HEK293 (cell line): Measurements from ENCODE around the gene ETV4.
A peak's percentile ranks its signal among the peaks of the same experiment; 100 is the strongest.

Source experiments
- ATF2 ChIP-seq: fragments of 450-650 bp; formaldehyde crosslinking; IDR thresholded peaks from 2 replicates; pipeline ENCODE4 v1.5.1; 2016; ENCODE audit warnings: missing biosample characterization, missing genetic modification characterization, low read depth
- INSM2 ChIP-seq: fragments of 450-650 bp; formaldehyde crosslinking; IDR thresholded peaks from 2 replicates; pipeline ENCODE4 v1.5.1; 2016; ENCODE audit warnings: missing biosample characterization, missing genetic modification characterization
- KLF10 ChIP-seq: fragments of 450-650 bp; IDR thresholded peaks from 2 replicates; pipeline ENCODE4 v1.5.1; 2018; ENCODE audit warnings: missing biosample characterization, mild to moderate bottlenecking, missing genetic modification characterization
- KLF17 ChIP-seq: fragments of 450-650 bp; formaldehyde crosslinking; IDR thresholded peaks from 2 replicates; pipeline ENCODE4 v1.5.1; 2016; ENCODE audit warnings: missing biosample characterization, missing genetic modification characterization
- KLF7 ChIP-seq: fragments of 450-650 bp; formaldehyde crosslinking; IDR thresholded peaks from 2 replicates; pipeline ENCODE4 v1.5.1; 2016; ENCODE audit warnings: missing biosample characterization, missing genetic modification characterization, borderline replicate concordance
- OSR2 ChIP-seq: fragments of 450-650 bp; formaldehyde crosslinking; IDR thresholded peaks from 2 replicates; pipeline ENCODE4 v1.5.1; 2016; ENCODE audit warnings: missing biosample characterization, missing genetic modification characterization
- OVOL3 ChIP-seq: fragments of 450-650 bp; formaldehyde crosslinking; IDR thresholded peaks from 2 replicates; pipeline ENCODE4 v1.5.1; 2016; ENCODE audit warnings: missing biosample characterization, missing genetic modification characterization
- SCRT1 ChIP-seq: fragments of 450-650 bp; formaldehyde crosslinking; IDR thresholded peaks from 2 replicates; pipeline ENCODE4 v1.5.1; 2016; ENCODE audit warnings: missing biosample characterization, missing genetic modification characterization, borderline replicate concordance
- TCF7L2 ChIP-seq: IDR thresholded peaks from 2 replicates; pipeline ENCODE4 v1.6.1; 2011; ENCODE audit warnings: low read depth, mild to moderate bottlenecking, inconsistent platforms, low read length, moderate library complexity, borderline replicate concordance
- TSHZ1 ChIP-seq: fragments of 450-650 bp; formaldehyde crosslinking; IDR thresholded peaks from 2 replicates; pipeline ENCODE4 v1.5.1; 2016; ENCODE audit warnings: missing biosample characterization, missing genetic modification characterization, borderline replicate concordance
- ZEB2 ChIP-seq: fragments of 450-650 bp; formaldehyde crosslinking; IDR thresholded peaks from 2 replicates; pipeline ENCODE4 v1.5.1; 2016; ENCODE audit warnings: missing biosample characterization, missing genetic modification characterization
- ZFHX2 ChIP-seq: fragments of 450-650 bp; formaldehyde crosslinking; conservative IDR thresholded peaks from 2 replicates; pipeline ENCODE4 v1.5.1; 2016; ENCODE audit warnings: missing biosample characterization, missing genetic modification characterization
- ZNF112 ChIP-seq: fragments of 450-650 bp; formaldehyde crosslinking; IDR thresholded peaks from 2 replicates; pipeline ENCODE4 v1.5.0; 2017; ENCODE audit warnings: missing biosample characterization, missing genetic modification characterization
- ZNF133 ChIP-seq: fragments of 450-650 bp; formaldehyde crosslinking; IDR thresholded peaks from 2 replicates; pipeline ENCODE4 v1.5.1; 2016; ENCODE audit warnings: missing biosample characterization, missing genetic modification characterization
- ZNF140 ChIP-seq: fragments of 450-650 bp; formaldehyde crosslinking; IDR thresholded peaks from 2 replicates; pipeline ENCODE4 v1.5.1; 2016; ENCODE audit warnings: missing biosample characterization, missing genetic modification characterization
- ZNF146 ChIP-seq: fragments of 450-650 bp; formaldehyde crosslinking; IDR thresholded peaks from 2 replicates; pipeline ENCODE4 v1.5.1; 2016; ENCODE audit warnings: missing biosample characterization, missing genetic modification characterization
- ZNF202 ChIP-seq: fragments of 450-650 bp; formaldehyde crosslinking; IDR thresholded peaks from 2 replicates; pipeline ENCODE4 v1.5.1; 2016; ENCODE audit warnings: missing biosample characterization, missing genetic modification characterization, borderline replicate concordance
- ZNF292 ChIP-seq: fragments of 450-650 bp; formaldehyde crosslinking; IDR thresholded peaks from 2 replicates; pipeline ENCODE4 v1.5.1; 2016; ENCODE audit warnings: low read depth, missing biosample characterization, missing genetic modification characterization, borderline replicate concordance
- ZNF302 ChIP-seq: fragments of 450-650 bp; formaldehyde crosslinking; IDR thresholded peaks from 2 replicates; pipeline ENCODE4 v1.5.1; 2016; ENCODE audit warnings: missing biosample characterization, missing genetic modification characterization, low read depth
- ZNF510 ChIP-seq: fragments of 450-650 bp; formaldehyde crosslinking; IDR thresholded peaks from 2 replicates; pipeline ENCODE4 v1.5.1; 2018; ENCODE audit warnings: mild to moderate bottlenecking, missing genetic modification characterization, missing biosample characterization; ENCODE audit not compliant: insufficient replicate concordance
- ZNF518A ChIP-seq: fragments of 450-650 bp; formaldehyde crosslinking; conservative IDR thresholded peaks from 2 replicates; pipeline ENCODE4 v1.5.1; 2016; ENCODE audit warnings: low read depth, missing biosample characterization, missing genetic modification characterization
- ZNF596 ChIP-seq: fragments of 450-650 bp; IDR thresholded peaks from 2 replicates; pipeline ENCODE4 v1.5.0; 2018; ENCODE audit warnings: missing biosample characterization, mild to moderate bottlenecking, missing genetic modification characterization, moderate library complexity
- ZNF623 ChIP-seq: fragments of 450-650 bp; formaldehyde crosslinking; IDR thresholded peaks from 2 replicates; pipeline ENCODE4 v1.5.1; 2016; ENCODE audit warnings: missing biosample characterization, missing genetic modification characterization
- ZNF626 ChIP-seq: fragments of 450-650 bp; sonication (Bioruptor Pico); formaldehyde crosslinking; IDR thresholded peaks from 2 replicates; pipeline ENCODE4 v1.5.1; 2018; ENCODE audit warnings: missing biosample characterization, missing genetic modification characterization, inconsistent platforms
- ZNF629 ChIP-seq: fragments of 450-650 bp; formaldehyde crosslinking; IDR thresholded peaks from 2 replicates; pipeline ENCODE4 v1.5.1; 2017; ENCODE audit warnings: missing biosample characterization, missing genetic modification characterization
- ZSCAN30 ChIP-seq: fragments of 450-650 bp; IDR thresholded peaks from 2 replicates; pipeline ENCODE4 v1.5.1; 2018; ENCODE audit warnings: missing biosample characterization, mild to moderate bottlenecking, missing genetic modification characterization, moderate library complexity
- ZXDB ChIP-seq: fragments of 450-650 bp; formaldehyde crosslinking; IDR thresholded peaks from 2 replicates; pipeline ENCODE4 v1.5.1; 2016; ENCODE audit warnings: missing biosample characterization, missing genetic modification characterization

The ETV4 gene

GRCh38 chr17:43573579-43574321 is 27.6 kb upstream of the ETV4 start (continued):
- TF ChIP-seq ZNF302 (tag by site-specific recombination) (no peak), ZNF112 (tag by site-specific recombination) (no peak), ZNF623 (no peak), KLF7 (tag by site-specific recombination) (peak; percentile 72; the same call in 1 of the 2 replicates), INSM2 (peak; percentile 29; the same call in 1 of the 2 replicates), ZNF146 (tag by site-specific recombination) (no peak), TSHZ1 (peak; percentile 53; the same call in 1 of the 2 replicates), OSR2 (tag by site-specific recombination) (peak; percentile 92), OVOL3 (tag by site-specific recombination) (peak; percentile 78; the same call in 1 of the 2 replicates), SCRT1 (tag by site-specific recombination) (no peak), ZNF510 (no peak), ZNF133 (tag by site-specific recombination) (peak; percentile 78; the same call in 1 of the 2 replicates), ATF2 (tag by site-specific recombination) (0 out of 2 replicates have a peak, but pooled peaks have one; percentile 31), KLF10 (tag by site-specific recombination) (peak; percentile 80), ZSCAN30 (peak; percentile 86), TCF7L2 (peak; percentile 96), KLF17 (tag by site-specific recombination) (no peak), ZEB2 (tag by site-specific recombination) (peak; percentile 63; the same call in 1 of the 2 replicates), ZFHX2 (tag by site-specific recombination) (no peak), ZNF140 (tag by site-specific recombination) (no peak), ZXDB (tag by site-specific recombination) (no peak; the same call in 1 of the 2 replicates), ZNF629 (tag by site-specific recombination) (peak; percentile 78), ZNF596 (tag by site-specific recombination) (peak; percentile 78), ZNF202 (tag by site-specific recombination) (no peak), ZNF626 (tag by site-specific recombination) (no peak), ZNF292 (tag by site-specific recombination) (no peak), ZNF518A (no peak)
